Right lobe of liver (tissue), 6 donors: ENCODE data around the gene FMN2. TPM values are rescaled to one million over a fixed set of nuclear protein-coding genes. Genes with fewer than 3 reads are reported as not detected.

Experiments used
- ATAC-seq, 4 donors: fragments of 200-7000 bp; cut with Tn5 transposase; one replicate each; pipeline ENCODE4 v1.9.1; 2020; ENCODE audit warnings: mild to moderate bottlenecking in 4 of 4, moderate library complexity in 4 of 4
- DNase-seq, 3 donors: peaks; one replicate each; pipeline ENCODE4 v3.0.0-alpha.2; 2020
- H3K27ac ChIP-seq, 3 donors: fragments of 200-600 bp; one replicate each; pipeline ENCODE4 v1.8.0; 2022
- H3K27me3 ChIP-seq, 2 donors: fragments of 200-600 bp; one replicate each; pipeline ENCODE4 v1.8.0; 2022
- H3K36me3 ChIP-seq, 4 donors: fragments of 200-600 bp; sonication (generic) in 1 of 4; one replicate each; pipeline versions ENCODE4 v1.5.1 to v1.8.0; 2017 to 2022; ENCODE audit warnings: control low read depth in 1 of 4
- H3K4me1 ChIP-seq, 4 donors: fragments of 200-600 bp; sonication (generic) in 1 of 4; one replicate each; pipeline versions ENCODE4 v1.5.1 to v1.8.0; 2017 to 2022; ENCODE audit warnings: control low read depth in 1 of 4
- H3K4me3 ChIP-seq, 3 donors: fragments of 200-600 bp; one replicate each; pipeline ENCODE4 v1.8.0; 2022
- H3K9me3 ChIP-seq, 4 donors: fragments of 200-600 bp; sonication (generic) in 1 of 4; one replicate each; pipeline versions ENCODE4 v1.5.1 to v1.8.0; 2017 to 2022; ENCODE audit warnings: control low read depth in 1 of 4
- CTCF ChIP-seq, 4 donors: fragments of 200-600 bp in 3 of 4; fragments of 450-650 bp in 1 of 4; IDR thresholded peaks; one replicate each; pipeline versions ENCODE4 v1.5.1 to v1.8.0; 2016 to 2022; ENCODE audit warnings: antibody characterized with exemption in 4 of 4, mild to moderate bottlenecking in 2 of 4
- POLR2A ChIP-seq: fragments of 450-650 bp; IDR thresholded peaks from one replicate; pipeline ENCODE4 v1.6.1; 2017; ENCODE audit warnings: antibody characterized with exemption, mild to moderate bottlenecking
- whole genome bisulfite sequencing: methylation state at CpG from one replicate; pipeline ENCODE4 v1.1.6; 2018; ENCODE audit warnings: low coverage, low lambda C conversion rate; ENCODE audit not compliant: insufficient coverage; ENCODE audit errors: missing lambda C conversion rate; 5-methylcytosine and 5-hydroxymethylcytosine counted together
- intact Hi-C, 2 donors: fragments of 100-400 bp; cut with DNase I; formaldehyde crosslinking; loops; one replicate each; pipeline versions ENCODE4 v1.11.2 to v1.14.1; 2022
- total RNA-seq, 6 experiments: library from RNA; depleted of rRNA in 2 of 6; stranded (reverse); fragments of >200 nt in 2 of 6; fragmentation: NEBNext Ultra II Directional in 3 of 6; extraction: Animal tissue kit (Norgen Biotek cat#: 25700) in 3 of 6; gene quantifications; one replicate each; pipeline versions ENCODE4 v1.1.0 to v1.2.4, GENCODE V29; 2016 to 2023
- donor health status: DM: no; HTN: yes; CAD: no.
- donor health status: DM: no; HTN: no; CAD: no.
- donor health status: DM: no; HTN: no; CAD: no.
- donor health status: DM: no; HTN: yes; CAD: no.
- donor health status: DM: no; HTN: yes; CAD: no.

Gene FMN2
- total RNA-seq, 6 experiments from 2014 or later: 0.12 TPM; not detected in 5

- no peaks in the 10 kb centered on the region for H3K27me3 ChIP-seq
- H3K4me3 ChIP-seq: no peak overlapping the region
- H3K4me1 ChIP-seq: no peaks in the 10 kb centered on the region
- intact Hi-C loops: no loop called here
- TF ChIP-seq CTCF (IDR thresholded peaks at IDR 0.05) (no peak), POLR2A (no peak)
- H3K36me3 ChIP-seq: no peaks in the 10 kb centered on the region
- no peak for ATAC-seq
- no peak for DNase-seq
- WGBS: 47% methylated on average over 4 of the region's 5 CpGs
- no peaks in the 10 kb centered on the region for H3K9me3 ChIP-seq
- H3K27ac ChIP-seq: no peak overlapping the region
Observed at GRCh38 chr1:240363315-240363714, 271.6 kb downstream of the FMN2 start.

- H3K4me3 ChIP-seq: no peak overlapping the region
- H3K4me1 ChIP-seq: no peaks in the 10 kb centered on the region
- H3K36me3 ChIP-seq: no peaks in the 10 kb centered on the region
- no peaks in the 10 kb centered on the region for H3K27me3 ChIP-seq
- 40% methylated on average over 3 of the region's 3 CpGs for WGBS
- intact Hi-C loops: no loop called here
- ATAC-seq: no peak
- H3K27ac ChIP-seq: no peak overlapping the region
- no peak for DNase-seq
- TF ChIP-seq CTCF (IDR thresholded peaks at IDR 0.05): no peak
- no peak for TF ChIP-seq POLR2A
- no peaks in the 10 kb centered on the region for H3K9me3 ChIP-seq
Observed at GRCh38 chr1:240363914-240364313, 272.2 kb downstream of the FMN2 start.

GRCh38 chr1:240366636-240367035 lies 275.0 kb downstream of the FMN2 start:
- Histone ChIP-seq H3K4me3 (no peak overlapping the region), H3K27ac (no peak overlapping the region), H3K36me3 (no peaks in the 10 kb centered on the region), H3K4me1 (no peaks in the 10 kb centered on the region), H3K9me3 (no peaks in the 10 kb centered on the region), H3K27me3 (no peaks in the 10 kb centered on the region)
- DNase-seq: no peak
- no peak for ATAC-seq
- TF ChIP-seq CTCF (IDR thresholded peaks at IDR 0.05): no peak
- TF ChIP-seq POLR2A: no peak
- intact Hi-C loops: no loop called here
- WGBS: 76% methylated on average over 8 of the region's 9 CpGs

GRCh38 chr1:240385551-240385950 lies 293.9 kb downstream of the FMN2 start:
- Histone ChIP-seq H3K27me3 (no peaks in the 10 kb centered on the region), H3K9me3 (peaks cover 0 to 5% (median 0%) of the 10 kb centered on the region in 4 donors), H3K4me3 (no peak overlapping the region), H3K4me1 (no peaks in the 10 kb centered on the region), H3K27ac (no peak overlapping the region), H3K36me3 (no peaks in the 10 kb centered on the region)
- 49% methylated on average over 5 of the region's 5 CpGs for WGBS
- TF ChIP-seq POLR2A (no peak), CTCF (IDR thresholded peaks at IDR 0.05) (no peak)
- intact Hi-C loops: no loop called here
- DNase-seq: no peak
- no peak for ATAC-seq
